A549 treated with CORT108297 at 1 μM for 4 hours (cell line): ENCODE measurements around the gene ZNF439. TPM values are rescaled to one million over a fixed set of nuclear protein-coding genes. Genes with fewer than 3 reads are reported as not detected.

Experiments used
- total RNA-seq: library from RNA; stranded (reverse); fragments of 200-300 nt; extraction: Qiagen RNA extraction; gene quantifications from 5 replicates; pipeline ENCODE4 v1.2.3, GENCODE V29; 2022

ZNF439 gene
- not detected in 5 replicates for total RNA-seq

GRCh38 chr19:11848594-11849469 lies at the start of gene ZNF439:
Gene ZNF439, plus strand, starts transcription at chr19:11848726. Its CDS starts 142 bp downstream, at chr19:11848868.

GRCh38 chr19:11814029-11814699 lies 34.4 kb upstream of the ZNF439 start, which contains the start of gene ZNF440:
Gene ZNF440, plus strand, starts transcription at chr19:11814273. Its CDS starts 175 bp downstream, at chr19:11814448.

GRCh38 chr19:11887611-11888531 lies 39.3 kb downstream of the ZNF439 start, which contains the start of gene ZNF69:
Gene ZNF69, plus strand, starts transcription at chr19:11887782. Its CDS starts 142 bp downstream, at chr19:11887924.

Other genes with a start within 250 kb of the ZNF439 start
- gene ZNF823, start 109.8 kb upstream of the ZNF439 start, total RNA-seq, result 1.9 to 3.1 TPM (median 2.7 TPM) in 5 replicates
- gene ZNF441, start 81.7 kb upstream of the ZNF439 start, total RNA-seq, result 0.02 TPM in 2 of 5 replicates, not detected in the others
- gene ZNF491, start 50.2 kb upstream of the ZNF439 start, total RNA-seq, result not detected in 5 replicates
- gene ZNF440, start 34.5 kb upstream of the ZNF439 start, total RNA-seq, result 0.02 to 0.04 TPM (median 0.03 TPM) in 3 of 5 replicates, not detected in the others
- gene ZNF69, start 39.1 kb downstream of the ZNF439 start, total RNA-seq, result not detected in 5 replicates
- 0.26 to 0.55 TPM (median 0.29 TPM) in 5 replicates for gene ZNF700, start 76.4 kb downstream of the ZNF439 start, total RNA-seq
- not detected in 5 replicates for gene ZNF763, start 116.3 kb downstream of the ZNF439 start, total RNA-seq
- gene ZNF433, start 187.0 kb downstream of the ZNF439 start, total RNA-seq, result not detected in 5 replicates
- gene ZNF878, start 204.2 kb downstream of the ZNF439 start, total RNA-seq, result not detected in 5 replicates
- not detected in 5 replicates for gene ZNF844, start 216.0 kb downstream of the ZNF439 start, total RNA-seq